GM21737 (cell line): Measurements from ENCODE around the gene GGA2.
"Not testable (repeated sequence)": the region's sequence is repeated elsewhere in the genome, so short reads cannot be mapped to it uniquely, and the experiment has no call there.

ENCODE experiments used
- ATAC-seq: cut with Tn5 transposase; IDR thresholded peaks from one replicate; pipeline ENCODE4 v1.9.1; 2021; ENCODE audit warnings: mild to moderate bottlenecking, moderate library complexity; ENCODE audit not compliant: unreplicated experiment

Gene GGA2

DNA sequence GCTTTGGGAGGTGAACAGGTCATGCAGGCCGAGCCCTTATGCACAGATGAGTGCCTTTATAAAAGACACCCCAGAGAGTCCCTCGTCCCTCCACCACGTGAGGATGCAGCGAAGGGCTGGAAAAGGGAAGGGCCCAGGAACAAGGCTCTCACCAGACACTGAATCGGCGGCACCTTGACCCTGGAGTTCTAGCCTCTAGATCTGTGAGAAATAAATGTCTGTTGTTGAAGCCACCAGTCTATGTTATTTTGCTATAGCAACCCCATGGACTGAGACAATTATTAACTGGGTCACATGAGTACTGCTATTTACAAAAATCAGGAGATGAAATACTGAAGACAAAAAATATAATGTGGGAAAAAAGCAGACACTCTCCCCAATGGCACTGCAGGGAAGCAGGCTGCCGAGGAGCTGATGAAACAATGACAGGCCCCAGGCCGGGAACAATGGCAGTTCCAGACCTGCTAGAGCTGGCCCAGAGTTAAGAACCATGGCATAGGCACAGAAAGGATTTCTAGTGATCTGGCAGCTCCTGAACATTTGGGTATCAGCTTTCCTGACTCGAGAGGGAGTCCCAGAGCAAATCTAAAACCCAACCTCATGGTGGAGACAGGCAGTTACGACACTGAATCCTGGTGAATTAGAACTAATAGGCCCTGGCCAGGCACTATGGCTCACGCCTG lies 17.8 kb upstream of the GGA2 start:
- ATAC-seq, result no peak

DNA sequence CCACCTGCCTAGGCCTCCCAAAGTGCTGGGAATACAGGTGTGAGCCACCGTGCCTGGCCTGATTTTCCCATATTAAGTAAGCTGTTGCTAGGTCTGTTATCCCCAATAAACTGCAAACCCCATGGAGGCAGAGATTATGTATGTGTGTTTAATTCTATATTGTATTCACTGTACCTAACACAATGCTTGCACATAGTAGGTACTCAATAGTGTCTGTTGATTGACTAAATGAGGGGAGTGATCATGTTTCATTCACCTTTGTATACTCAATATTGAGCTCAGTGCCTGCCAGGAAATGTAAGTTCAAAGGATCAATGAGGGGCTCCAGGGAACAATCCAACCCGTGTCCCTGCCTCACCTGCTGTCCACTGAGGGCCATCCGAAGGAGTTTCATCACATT lies 14.6 kb upstream of the GGA2 start:
- ATAC-seq, result no peak

DNA sequence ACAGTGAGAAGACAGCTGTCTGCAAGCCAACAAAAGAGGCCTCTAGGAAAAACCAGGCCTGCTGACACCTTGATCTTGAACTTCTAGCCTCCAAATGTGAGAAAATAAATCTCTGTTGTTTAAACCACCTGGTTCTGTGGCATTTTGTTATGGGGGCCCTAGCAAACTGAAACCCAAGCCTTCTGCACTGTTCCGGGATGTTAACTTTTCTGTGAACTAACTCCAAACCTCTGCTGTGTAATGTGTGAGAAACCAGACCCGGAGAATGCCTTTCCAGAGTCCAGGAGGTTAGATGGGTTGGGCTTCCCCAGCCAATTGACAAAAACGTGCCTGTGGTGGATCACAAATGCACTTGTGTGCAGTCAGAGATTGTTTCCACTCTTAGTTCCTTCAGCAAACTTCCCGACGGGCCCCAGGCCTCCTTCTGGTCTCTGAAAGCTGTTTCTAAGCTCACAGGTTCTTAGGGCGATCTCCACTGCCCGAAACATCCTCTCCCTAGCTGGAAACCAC lies 13.6 kb upstream of the GGA2 start:
- ATAC-seq, result no peak

DNA sequence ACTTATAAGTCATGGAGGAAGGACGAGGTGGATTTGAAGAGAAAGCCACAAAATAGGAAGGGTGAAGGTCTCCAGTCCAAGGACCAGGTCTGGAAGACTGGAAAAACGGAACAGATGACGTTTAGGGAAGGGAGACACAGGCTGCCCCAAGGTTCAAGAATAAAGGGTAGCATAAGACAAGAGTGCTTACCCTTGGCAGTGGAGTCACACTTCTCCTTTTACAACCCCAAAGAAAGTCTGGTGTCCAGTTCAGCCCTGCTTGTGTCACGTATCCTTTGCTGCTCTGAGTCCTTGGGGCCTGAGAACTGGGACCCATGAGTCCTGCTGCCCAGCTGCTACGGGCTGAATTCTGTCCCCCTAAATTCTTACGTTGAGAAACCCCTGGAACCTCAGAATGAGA lies 13.0 kb upstream of the GGA2 start:
- no peak for ATAC-seq

DNA sequence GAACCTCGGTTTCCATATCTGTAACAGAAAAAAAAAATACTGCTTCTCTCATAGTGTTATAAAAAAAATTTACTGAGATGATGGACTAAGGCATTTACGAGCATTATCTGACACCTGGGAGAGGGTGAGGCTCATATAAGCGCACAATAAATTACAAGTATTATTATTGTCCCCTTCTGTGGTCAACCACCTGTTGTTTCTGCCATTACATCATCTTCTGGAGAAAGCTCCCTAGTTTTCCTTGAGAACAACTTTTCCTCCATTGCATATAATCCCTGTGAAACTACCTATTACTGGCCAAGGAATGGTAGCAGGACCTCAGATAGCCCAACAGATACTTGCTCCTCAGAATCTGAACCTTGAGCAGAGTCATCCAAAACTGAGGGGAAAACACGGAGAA lies 11.7 kb upstream of the GGA2 start:
- ATAC-seq, result no peak

DNA sequence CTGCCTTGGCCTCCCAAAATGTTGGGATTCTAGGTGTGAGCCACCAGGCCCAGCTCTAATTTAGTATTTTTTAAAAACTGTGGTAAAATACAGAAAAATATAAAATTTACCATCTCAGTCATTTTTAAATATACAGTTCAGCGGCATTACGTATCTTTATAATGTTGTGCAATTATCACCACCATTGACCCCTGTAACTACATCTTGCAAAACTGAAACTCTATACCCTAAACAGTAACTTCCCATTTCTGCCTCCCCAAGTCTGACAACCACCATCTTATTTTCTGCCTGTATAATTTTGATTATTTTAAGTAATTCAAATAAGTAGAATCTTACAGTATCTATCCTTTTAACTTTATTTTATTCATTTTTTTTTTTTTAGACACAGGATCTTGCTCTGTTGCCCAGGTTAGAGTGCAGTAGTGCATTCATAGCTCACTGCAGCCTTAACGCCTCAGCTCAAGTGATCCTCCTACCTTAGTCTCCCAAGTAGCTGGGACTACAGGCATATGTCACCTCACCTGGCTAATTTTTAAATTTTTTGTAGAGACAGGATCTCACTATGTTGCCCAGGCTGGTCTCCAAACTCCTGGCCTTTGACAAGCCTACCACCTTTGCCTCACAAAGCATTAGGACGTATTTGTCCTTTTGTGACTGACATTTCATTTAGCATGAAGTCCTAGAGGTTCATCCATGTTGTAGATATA lies 10.9 kb upstream of the GGA2 start:
- ATAC-seq, result no peak

DNA sequence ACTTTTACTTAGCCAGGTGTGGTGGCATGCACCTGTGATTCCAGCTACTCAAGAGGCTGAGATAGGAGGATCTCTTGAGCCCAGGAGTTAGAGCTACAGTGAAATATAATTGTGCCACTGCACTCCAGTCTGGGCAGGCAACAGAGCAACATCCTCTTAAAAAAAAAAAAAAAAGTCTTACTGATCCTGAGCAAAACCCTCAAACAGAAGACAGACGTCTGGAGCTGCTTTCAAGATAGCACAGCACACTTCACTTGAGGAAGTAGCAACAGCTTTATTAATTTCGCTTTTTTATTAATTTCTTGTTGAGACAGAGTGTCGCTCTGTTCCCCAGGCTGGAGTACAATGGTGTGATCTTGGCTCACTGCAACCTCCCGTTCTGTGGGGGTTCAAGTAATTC lies 10.2 kb upstream of the GGA2 start:
- ATAC-seq, result no peak

DNA sequence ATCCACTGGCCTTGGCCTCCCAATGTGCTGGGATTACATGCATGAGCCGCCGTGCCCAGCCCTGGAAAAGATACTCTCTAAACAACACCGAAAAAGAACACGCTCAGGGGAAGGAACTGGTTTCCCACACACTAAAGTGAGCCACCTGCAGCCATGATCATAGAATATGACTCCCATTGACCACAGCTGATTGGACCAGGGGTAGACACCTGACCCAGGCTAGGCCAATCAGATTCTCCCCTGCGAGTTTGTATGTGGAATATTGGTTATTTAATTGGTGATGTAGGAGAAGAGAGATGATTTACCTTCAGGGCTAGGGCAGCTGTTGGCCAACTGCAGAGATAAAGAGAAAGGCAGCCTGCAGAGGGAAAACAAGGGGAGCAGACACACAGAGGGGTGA lies 9.0 kb upstream of the GGA2 start:
- ATAC-seq, result no peak

DNA sequence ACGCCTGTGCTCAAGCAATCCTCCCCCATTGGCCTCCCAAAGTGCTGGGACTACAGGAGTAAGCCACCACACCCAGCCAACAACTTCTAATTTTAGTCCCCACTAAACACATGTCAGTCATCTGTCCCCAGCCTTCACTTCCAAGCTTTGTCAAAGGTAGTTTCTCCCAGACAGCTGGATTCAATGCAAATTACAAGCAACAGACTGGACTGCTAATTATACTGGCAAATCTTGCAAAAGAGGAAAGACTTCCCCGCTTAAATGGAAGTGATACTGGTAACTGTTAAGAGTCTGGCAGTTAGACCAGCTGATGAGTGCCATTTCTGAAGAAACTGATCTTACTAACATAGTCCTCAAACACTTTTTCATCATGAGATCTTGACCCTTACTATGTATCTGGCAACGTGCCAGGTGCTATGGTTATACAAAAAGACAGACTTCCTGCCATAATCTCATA lies 8.2 kb upstream of the GGA2 start:
- no peak for ATAC-seq

DNA sequence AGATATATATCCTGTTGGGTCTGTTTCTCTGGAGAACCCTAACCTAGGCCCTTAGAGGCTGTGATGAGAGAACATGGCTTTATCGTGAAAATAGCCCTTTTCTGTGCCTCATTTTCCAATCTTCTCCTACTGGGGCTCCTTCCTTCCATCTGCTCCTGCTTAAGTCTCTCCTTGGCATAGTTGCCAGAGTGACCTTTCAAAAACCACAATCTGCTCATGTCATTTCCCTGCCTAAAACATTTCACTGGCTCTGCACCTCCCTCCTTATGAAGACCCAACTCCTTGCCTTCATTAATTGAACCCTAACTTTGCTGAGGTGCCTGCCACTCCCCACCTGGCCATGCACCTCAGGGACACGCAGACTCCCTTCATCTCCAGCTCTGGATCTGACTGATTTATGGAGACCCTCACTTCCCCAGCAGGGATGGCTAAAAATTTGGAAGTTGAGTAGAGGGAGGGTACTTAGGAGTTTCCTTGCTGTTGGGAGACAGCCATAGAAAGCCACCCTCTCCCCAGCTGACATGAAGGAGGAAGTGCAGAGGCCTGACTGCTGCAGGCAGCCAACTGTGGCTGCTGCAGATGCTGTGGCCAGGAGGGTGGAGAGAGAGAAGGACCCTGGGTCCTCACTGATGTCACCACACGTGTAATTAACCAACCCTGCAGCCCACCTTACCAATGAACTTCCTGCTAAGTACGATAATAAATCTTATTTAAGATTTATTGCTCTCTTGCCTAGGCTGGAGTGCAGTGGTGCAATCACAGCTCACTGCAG lies 6.3 kb upstream of the GGA2 start:
- no peak for ATAC-seq

DNA sequence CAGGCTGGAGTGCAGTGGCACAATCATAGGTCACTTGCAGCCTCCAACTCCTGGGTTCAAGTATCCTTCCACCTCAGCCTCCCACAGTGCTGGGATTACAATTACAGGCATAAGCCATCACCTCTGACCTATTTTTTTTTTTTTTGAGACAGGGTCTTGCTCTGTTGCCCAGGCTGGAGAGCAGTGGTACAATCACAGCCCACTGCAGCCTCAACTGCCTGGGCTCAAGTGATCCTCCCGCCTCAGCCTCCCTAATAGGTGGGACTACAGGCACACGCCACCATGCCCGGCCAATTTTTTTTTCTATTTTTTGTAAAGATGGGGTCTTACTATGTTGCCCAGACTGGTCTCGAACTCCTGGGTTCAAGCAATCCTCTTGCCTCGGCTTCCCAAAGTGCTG lies 5.6 kb upstream of the GGA2 start:
- ATAC-seq, result no peak

DNA sequence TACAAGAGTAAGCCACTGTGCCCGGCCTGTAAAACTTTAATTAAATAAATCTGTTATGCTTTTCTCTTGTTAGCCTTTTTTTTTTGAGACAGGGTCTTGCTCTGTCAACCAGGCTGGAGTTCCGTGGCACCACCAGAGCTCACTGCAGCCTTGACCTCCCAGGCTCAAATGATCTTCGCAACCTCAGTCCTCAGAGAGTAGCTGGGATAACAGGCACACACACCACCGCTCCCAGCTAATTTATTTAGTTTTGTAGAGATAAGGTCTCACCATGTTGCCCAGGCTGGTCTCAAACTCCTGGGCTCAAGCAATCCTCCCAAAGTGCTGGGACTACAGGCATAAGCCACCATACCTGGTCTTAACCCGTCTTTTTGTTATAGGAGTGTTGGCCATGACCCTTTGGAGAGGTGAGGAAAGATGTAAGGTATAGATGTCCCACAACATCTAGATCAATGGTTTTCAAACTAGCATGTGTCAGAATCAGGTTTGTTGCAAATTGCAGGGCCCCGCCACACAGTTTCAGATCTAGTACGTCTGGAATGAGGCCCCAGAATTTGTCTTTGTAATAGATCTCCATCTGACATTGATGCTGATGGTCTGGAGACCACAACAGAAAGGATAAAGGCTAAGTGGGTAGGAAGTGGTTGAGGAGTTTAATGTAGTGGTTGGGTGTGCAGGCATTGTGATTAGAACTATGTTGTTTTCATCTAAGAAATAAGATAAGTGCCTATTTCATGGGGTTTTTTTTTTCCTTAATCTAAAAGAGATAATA lies 4.3 kb upstream of the GGA2 start:
- ATAC-seq, result no peak

DNA sequence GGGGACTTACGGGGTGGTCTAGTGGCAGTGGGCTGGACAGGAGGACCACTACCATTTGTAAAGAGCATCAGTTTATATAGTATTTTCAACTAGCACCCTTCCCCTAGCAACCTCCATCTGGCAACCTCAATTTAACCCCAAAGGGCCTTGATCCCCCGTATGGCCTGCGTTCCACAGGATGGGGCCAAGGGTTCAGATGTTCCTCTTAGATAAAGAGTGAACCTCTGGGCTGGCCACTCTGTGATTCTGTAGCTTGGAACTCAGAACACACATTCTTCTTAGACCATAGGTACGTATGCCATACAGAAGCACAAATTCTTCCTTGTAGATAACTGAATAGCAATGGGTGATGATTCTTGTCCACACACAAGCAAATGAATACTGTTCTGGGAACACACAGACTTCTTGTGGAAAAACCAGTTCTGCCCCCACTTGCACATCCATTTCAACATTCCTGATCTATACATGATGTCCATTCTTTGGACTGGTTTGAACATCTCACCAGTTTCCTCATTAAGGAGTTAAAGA lies 1.9 kb upstream of the GGA2 start:
- ATAC-seq, result no peak

DNA sequence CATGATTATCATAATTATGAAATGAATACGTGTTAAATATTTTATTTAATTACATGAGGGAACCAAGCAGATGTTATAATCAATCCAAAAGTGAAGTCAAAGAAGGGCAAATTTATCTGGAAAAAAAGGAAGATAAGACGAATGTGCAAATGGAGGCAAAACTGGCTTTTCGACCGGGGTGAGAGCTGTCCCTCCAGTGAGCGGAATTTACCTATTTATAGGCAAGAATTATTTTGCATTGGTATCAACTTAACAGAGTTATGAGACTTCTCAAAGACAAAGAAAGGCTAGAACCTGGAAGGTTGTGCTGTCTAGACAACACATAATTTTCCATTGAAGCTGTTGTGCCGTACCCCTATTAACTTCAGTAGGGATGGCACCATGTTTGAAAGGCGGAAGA lies 1.4 kb upstream of the GGA2 start:
- no peak for ATAC-seq

DNA sequence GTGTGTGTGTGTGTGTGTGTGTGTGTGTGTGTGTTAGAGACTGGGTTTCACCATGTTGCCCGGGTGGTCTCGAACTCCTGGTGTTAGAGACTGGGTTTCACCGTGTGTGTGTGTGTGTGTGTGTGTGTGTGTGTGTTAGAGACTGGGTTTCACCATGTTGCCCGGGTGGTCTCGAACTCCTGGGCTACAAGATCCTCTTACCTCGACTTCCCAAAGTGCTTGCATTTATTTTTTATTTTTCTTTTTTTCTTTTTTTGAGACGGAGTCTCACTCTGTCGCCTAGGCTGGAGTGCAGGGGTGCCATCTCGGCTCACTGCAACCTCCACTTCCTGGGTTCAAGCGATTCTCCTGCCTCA lies 599 bp upstream of the GGA2 start:
- not testable (repeated sequence) for ATAC-seq

DNA sequence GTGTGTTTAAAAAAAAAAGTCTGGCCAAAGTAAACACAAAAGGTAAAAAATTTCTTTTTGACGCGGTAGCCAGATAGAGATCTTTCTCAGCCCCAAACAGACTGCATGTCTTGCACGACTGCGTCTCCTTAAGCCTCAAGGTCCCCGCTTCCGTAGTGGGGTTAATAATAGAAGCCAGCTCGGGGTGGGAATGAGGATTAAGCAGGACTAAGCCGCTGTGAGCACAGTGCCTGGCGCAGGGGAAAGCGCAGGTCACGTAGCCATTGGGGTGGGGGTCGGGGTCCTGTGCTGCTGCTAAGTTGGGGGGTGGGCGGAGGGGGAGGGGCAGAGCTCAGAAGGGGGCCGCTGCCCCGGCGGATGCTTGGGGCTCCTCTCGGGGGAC lies 521 bp downstream of the GGA2 start:
- ATAC-seq, result peak; percentile 15

DNA sequence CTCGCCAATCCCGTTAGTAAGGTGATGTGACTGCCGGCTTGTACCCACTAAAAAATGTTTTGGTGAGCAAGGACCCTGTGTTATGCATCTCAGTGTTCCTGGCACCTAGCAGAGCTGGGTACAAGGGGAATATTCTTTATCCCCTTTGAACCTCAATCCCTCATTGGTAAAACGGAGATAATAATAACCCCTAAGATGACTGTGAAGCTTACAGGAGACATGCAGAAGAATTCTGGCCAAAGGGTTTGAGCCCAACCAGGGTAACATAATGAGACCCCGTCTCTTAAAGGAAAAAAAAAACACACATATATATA lies 896 bp downstream of the GGA2 start:
- ATAC-seq, result no peak

DNA sequence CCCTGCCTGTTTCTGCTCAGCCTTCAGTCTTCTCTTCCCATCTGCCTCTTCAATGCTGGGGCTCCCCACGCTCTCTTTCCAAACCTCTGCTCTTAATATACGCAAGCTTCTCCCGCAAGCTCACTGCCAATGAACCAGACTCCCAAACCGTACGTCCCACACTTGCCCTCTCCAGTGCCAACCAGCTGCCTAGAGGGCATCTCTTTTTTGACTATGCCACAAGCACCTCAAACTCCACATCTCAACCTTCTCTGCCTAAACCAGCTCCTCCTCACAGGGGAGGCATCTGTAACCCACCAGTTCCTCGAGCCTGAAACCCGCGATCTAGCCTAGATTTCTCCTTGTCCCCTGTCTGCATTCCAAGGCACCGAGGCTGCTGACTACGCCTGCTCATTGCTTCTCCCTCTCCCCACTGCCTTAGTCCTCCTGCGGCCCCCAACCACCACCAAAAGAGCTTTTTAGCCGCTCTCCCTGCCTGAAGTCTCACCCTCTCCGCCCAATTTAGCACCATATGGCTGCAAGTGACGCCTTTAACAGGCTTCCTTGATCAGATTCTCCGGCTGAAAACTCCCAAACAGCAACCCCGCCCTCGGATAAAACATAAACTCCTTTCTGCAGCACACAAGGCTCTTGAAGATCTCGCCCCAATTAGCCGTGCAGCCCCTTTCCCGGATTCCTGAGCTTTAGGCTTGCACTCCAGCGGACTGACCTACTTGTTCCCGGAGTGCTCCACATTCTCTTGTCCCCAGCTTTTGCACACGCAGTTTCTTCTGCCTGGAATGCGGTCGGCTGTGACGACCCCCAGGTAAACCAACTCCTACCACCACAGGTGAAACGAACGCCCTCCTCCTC lies 1.5 kb downstream of the GGA2 start:
- ATAC-seq, result no peak

DNA sequence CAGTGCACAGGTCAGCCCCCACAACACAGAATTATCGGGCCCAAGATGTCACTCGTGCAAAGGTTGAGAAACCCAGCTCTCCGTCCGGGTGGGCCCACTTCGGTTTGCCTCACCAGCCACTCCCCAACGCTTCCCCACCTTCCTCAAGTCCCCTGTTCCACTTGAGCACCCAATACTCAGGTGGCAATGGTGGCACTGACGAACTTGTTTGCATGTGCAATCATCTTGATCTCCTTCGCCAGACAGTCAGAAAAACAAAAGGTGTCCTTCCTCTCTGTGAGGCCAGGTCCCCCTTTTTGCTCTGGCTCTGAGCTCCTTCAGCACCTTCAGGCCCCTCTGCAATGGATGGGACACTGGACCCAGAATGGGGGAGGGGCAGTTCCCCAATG lies 3.7 kb downstream of the GGA2 start:
- no peak for ATAC-seq
